H1 (cell line): Measurements from ENCODE around the gene ELOVL6. TPM values are rescaled to one million over a fixed set of nuclear protein-coding genes. Genes with fewer than 3 reads are reported as not detected.

Experiments used
- ASH2L ChIP-seq: fragments of 200-600, 300-600 bp; sonication (generic); IDR thresholded peaks from one replicate; pipeline ENCODE4 v1.7.1; 2017; ENCODE audit warnings: low read length
- CHD7 ChIP-seq: fragments of 300-600 bp; sonication (generic); IDR thresholded peaks from 2 replicates; pipeline ENCODE4 v1.7.1; 2012; ENCODE audit warnings: low read length, moderate library complexity, mild to moderate bottlenecking, inconsistent platforms; ENCODE audit not compliant: insufficient replicate concordance
- GTF2F1 ChIP-seq: IDR thresholded peaks from 2 replicates; pipeline ENCODE4 v1.6.1; 2012; ENCODE audit warnings: low read depth, low read length, improper control_type of control experiment, borderline replicate concordance
- HDAC2 ChIP-seq, 2 experiments: fragments of 300-600 bp in 1 of 2; sonication (generic) in 1 of 2; IDR thresholded peaks; 2 replicates each; pipeline ENCODE4 v1.6.1; 2011 to 2012; ENCODE audit warnings: low read depth in 2 of 2, low read length in 2 of 2, mild to moderate bottlenecking in 2 of 2, moderate library complexity in 2 of 2, borderline replicate concordance in 1 of 2, inconsistent platforms in 1 of 2
- HDAC6 ChIP-seq: IDR thresholded peaks from one replicate; pipeline ENCODE4 v1.7.1; 2012; ENCODE audit warnings: low read depth, mild to moderate bottlenecking, inconsistent platforms, low read length, moderate library complexity
- KDM1A ChIP-seq: fragments of 200-600, 300-600 bp; sonication (generic); IDR thresholded peaks from 2 replicates; pipeline ENCODE4 v1.7.1; 2016; ENCODE audit warnings: mild to moderate bottlenecking, low read length, borderline replicate concordance
- KDM5A ChIP-seq: fragments of 200-600 bp; IDR thresholded peaks from 2 replicates; pipeline ENCODE4 v1.7.1; 2012; ENCODE audit warnings: mild to moderate bottlenecking, low read length, inconsistent platforms, mixed read lengths
- POLR2AphosphoS5 ChIP-seq: IDR thresholded peaks from 2 replicates; pipeline ENCODE4 v1.6.1; 2011; ENCODE audit warnings: low read depth, low read length
- RFX5 ChIP-seq: IDR thresholded peaks from 2 replicates; pipeline ENCODE4 v1.6.1; 2011; ENCODE audit warnings: low read depth, low read length, improper control_type of control experiment, borderline replicate concordance
- SAP30 ChIP-seq: fragments of 300-600 bp; sonication (generic); IDR thresholded peaks from 2 replicates; pipeline ENCODE4 v1.7.1; 2012; ENCODE audit warnings: low read length, moderate library complexity, mild to moderate bottlenecking, inconsistent platforms; ENCODE audit not compliant: insufficient read depth, insufficient replicate concordance
- SP4 ChIP-seq: IDR thresholded peaks from 2 replicates; pipeline ENCODE4 v1.6.1; 2012; ENCODE audit warnings: low read length, inconsistent platforms
- TAF1 ChIP-seq: IDR thresholded peaks from 2 replicates; pipeline ENCODE4 v1.6.1; 2011; ENCODE audit warnings: mild to moderate bottlenecking, low read depth, low read length
- TBP ChIP-seq: IDR thresholded peaks from 2 replicates; pipeline ENCODE4 v1.6.1; 2011; ENCODE audit warnings: low read depth, low read length, improper control_type of control experiment
- polyA plus RNA-seq, 7 experiments: library from polyadenylated mRNA; depleted of rRNA in 3 of 7; stranded (reverse) in 5 of 7; unstranded in 2 of 7; fragments of >200 nt in 5 of 7; fragments of 200-250 nt in 2 of 7; gene quantifications; 1 replicate in 5 of 7; 2 replicates in 1 of 7; 4 replicates in 1 of 7; pipeline versions ENCODE4 v1.2.1 to v1.2.3, GENCODE V29; 2011 to 2013; ENCODE audit warnings: missing spikeins in 2 of 7, mixed read lengths in 2 of 7
- total RNA-seq: library from RNA; stranded (reverse); fragmentation: NEBNext Ultra II Directional; extraction: Animal tissue kit (Norgen Biotek cat#: 25700); gene quantifications from 2 replicates; pipeline ENCODE4 v1.2.1, GENCODE V29; 2021

ELOVL6 gene
- total and polyA plus RNA-seq, 2 of the 8 experiments (the other 6 are each of a cell fraction or from before 2014, with no cell fraction given): 27.8 to 86.6 TPM

- TF ChIP-seq CHD7 (no peak), ASH2L (no peak), TBP (no peak), TAF1 (no peak), GTF2F1 (no peak), SAP30 (no peak), HDAC6 (no peak), POLR2AphosphoS5 (no peak), KDM1A (no peak), RFX5 (no peak), HDAC2 (IDR thresholded peaks at IDR 0.05; ENCODE audit: borderline replicate concordance in 1 of 2, low read depth in 2 of 2, low read length in 2 of 2) (no peak), KDM5A (no peak), SP4 (no peak)
Observed at GRCh38 chr4:110002326-110002725, 196.1 kb downstream of the ELOVL6 start (continued).
